Glomerular visceral epithelial cell (primary cell): ENCODE measurements around the gene MAGEA3.
"Not testable (repeated sequence)": the region's sequence is repeated elsewhere in the genome, so short reads cannot be mapped to it uniquely, and the experiment has no call there.

ENCODE experiments used
- DNase-seq: peaks from one replicate; pipeline ENCODE4 v3.0.0-alpha.2; 2016; ENCODE audit errors: extremely low spot score

Gene MAGEA3

DNA sequence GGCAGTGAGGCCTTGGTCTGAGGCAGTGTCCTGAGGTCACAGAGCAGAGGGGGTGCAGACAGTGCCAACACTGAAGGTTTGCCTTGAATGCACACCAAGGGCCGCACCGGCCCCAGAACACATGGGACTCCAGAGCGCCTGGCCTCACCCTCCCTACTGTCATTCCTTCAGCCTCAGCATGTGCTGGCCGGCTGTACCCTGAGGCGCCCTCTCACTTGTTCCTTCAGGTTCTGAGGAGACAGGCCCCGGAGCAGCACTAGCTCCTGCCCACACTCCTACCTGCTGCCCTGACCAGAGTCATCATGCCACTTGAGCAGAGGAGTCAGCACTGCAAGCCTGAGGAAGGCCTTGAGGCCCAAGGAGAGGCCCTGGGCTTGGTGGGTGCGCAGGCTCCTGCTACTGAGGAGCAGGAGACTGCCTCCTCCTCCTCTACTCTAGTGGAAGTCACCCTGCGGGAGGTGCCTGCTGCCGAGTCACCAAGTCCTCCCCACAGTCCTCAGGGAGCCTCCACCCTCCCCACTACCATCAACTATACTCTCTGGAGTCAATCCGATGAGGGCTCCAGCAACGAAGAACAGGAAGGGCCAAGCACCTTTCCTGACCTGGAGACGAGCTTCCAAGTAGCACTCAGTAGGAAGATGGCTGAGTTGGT, 37.4 kb downstream of the MAGEA3 start:
- DNase-seq: no peak

DNA sequence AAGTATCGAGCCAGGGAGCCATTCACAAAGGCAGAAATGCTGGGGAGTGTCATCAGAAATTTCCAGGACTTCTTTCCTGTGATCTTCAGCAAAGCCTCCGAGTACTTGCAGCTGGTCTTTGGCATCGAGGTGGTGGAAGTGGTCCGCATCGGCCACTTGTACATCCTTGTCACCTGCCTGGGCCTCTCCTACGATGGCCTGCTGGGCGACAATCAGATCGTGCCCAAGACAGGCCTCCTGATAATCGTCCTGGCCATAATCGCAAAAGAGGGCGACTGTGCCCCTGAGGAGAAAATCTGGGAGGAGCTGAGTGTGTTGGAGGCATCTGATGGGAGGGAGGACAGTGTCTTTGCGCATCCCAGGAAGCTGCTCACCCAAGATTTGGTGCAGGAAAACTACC, 37.9 kb downstream of the MAGEA3 start:
- not testable (repeated sequence) for DNase-seq

DNA sequence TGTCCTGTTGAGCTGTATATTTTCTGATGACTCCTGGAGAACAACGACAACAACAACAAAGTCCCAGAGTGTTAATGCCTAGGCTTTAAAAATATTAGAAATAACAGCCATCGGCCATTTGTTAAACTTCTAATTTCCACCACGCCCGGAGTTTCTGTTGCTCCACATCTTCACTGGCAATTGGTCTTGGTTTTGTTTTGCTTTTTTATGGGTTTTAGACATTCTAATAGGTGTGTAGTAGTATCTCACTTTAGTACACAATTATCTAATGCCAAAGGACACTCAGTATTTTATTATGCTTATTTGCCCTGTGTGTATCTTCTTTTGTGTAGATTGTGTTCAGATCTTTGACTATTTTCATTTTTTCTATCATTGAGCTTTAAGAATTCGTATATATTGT, 40.0 kb downstream of the MAGEA3 start:
- no peak for DNase-seq
